ENCODE results near the gene EN2.

DNA sequence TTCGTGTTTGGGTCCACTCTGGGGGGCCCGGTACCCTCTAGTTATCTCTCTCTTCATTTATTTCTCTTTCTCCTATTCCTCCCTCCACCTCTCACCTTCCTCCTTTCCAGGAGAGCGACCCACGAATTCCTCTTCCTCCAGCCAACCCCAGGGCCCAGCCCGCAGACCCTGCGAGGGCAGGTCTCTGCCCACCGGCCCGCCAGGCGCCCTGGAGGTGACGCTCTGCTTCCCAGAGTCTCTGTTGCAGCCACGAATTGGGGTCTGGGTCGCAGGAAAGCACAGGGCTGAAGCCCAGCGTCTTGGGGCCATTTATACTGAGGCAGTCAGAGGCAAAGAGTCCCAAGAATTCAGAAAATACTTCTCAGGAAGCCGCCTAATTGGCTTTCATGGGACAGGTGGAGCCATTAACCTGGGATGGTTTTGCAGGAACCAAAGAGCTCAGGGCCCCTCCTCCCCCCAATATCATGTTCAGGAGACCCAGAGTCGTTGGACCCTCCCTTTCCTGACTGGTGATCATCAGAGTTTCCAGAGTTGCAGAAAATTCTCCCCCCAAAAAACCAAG is 2.7 kb upstream of the EN2 start:
- no peak for TF ChIP-seq REST (IDR thresholded peaks at IDR 0.05; ENCODE audit: low read depth, low read length)
- no peak for TF ChIP-seq CEBPB (IDR thresholded peaks at IDR 0.05; ENCODE audit: borderline replicate concordance in 1 of 2, low read depth in 2 of 2, low read length in 2 of 2)
- no peak for TF ChIP-seq CTCF (IDR thresholded peaks at IDR 0.05 in 2 of 3, conservative IDR thresholded peaks at IDR 0.05 in 1 of 3; ENCODE audit: control insufficient read depth in 2 of 3, extremely low read depth in 1 of 3, insufficient read depth in 1 of 3, low read depth in 3 of 3, low read length in 3 of 3)
- TF ChIP-seq POLR2AphosphoS5 (IDR thresholded peaks at IDR 0.05; ENCODE audit: low read length), result no peak
- TF ChIP-seq NR2C1 (IDR thresholded peaks at IDR 0.05), result no peak
- no peak for TF ChIP-seq POLR2A (IDR thresholded peaks at IDR 0.05; ENCODE audit: low read depth, low read length)
- TF ChIP-seq EZH2 (IDR thresholded peaks at IDR 0.05; ENCODE audit: borderline replicate concordance, control insufficient read depth, low read depth, low read length), result no peak
- TF ChIP-seq YY1 (IDR thresholded peaks at IDR 0.05; ENCODE audit: low read depth, low read length), result no peak
